Gastrocnemius medialis (tissue), 4 donors: ENCODE measurements around the gene KCNQ2.

Source experiments
- POLR2A ChIP-seq, 2 donors: fragments of 450-650 bp; IDR thresholded peaks; one replicate each; pipeline ENCODE4 v1.6.1; 2017; ENCODE audit warnings: antibody characterized with exemption in 2 of 2, mild to moderate bottlenecking in 2 of 2, moderate library complexity in 2 of 2
- TF ChIP-seq, protein P1 (sequence below), 5 experiments: fragments of 450-650 bp in 3 of 5; fragments of 200-600 bp in 2 of 5; sonication (generic) in 2 of 5; IDR thresholded peaks in 4 of 5; conservative IDR thresholded peaks in 1 of 5; 1 replicate in 4 of 5; 2 replicates in 1 of 5; pipeline ENCODE4 v1.5.1; 2016 to 2019; ENCODE audit warnings: antibody characterized with exemption in 5 of 5, mild to moderate bottlenecking in 3 of 5, moderate library complexity in 3 of 5

DNA sequence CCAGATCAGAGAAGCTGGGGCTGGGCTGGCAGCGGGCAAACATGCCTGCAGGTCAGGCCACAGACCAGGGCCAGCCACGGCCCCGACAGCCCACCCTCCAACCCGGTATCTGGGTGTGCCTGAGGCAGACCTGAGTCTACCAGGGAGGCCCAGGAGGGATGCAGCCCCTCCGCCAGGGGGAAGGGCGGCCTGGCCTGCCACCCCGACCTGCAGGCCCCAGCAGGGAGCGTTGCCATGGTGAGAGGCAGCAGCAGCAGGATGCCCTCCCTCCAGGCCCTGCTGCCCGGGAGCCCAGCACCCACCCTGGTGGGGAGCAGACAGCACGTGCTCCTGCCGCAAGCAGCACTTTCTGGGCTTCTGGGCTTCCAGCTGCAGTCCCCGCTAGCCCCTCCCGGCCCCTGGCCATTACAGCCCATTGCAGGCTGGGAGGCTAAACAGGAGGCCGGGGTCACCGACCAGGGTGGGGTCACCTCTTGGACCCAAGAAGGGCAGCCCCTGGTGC is 30.3 kb upstream of the KCNQ2 start:
- TF ChIP-seq POLR2A (IDR thresholded peaks at IDR 0.05) = no peak
- TF ChIP-seq, protein P1, sequence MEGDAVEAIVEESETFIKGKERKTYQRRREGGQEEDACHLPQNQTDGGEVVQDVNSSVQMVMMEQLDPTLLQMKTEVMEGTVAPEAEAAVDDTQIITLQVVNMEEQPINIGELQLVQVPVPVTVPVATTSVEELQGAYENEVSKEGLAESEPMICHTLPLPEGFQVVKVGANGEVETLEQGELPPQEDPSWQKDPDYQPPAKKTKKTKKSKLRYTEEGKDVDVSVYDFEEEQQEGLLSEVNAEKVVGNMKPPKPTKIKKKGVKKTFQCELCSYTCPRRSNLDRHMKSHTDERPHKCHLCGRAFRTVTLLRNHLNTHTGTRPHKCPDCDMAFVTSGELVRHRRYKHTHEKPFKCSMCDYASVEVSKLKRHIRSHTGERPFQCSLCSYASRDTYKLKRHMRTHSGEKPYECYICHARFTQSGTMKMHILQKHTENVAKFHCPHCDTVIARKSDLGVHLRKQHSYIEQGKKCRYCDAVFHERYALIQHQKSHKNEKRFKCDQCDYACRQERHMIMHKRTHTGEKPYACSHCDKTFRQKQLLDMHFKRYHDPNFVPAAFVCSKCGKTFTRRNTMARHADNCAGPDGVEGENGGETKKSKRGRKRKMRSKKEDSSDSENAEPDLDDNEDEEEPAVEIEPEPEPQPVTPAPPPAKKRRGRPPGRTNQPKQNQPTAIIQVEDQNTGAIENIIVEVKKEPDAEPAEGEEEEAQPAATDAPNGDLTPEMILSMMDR (IDR thresholded peaks at IDR 0.05 in 4 of 5, conservative IDR thresholded peaks at IDR 0.05 in 1 of 5) = no peak
